ENCODE results near the gene APLF. TPM values are rescaled to one million over a fixed set of nuclear protein-coding genes. Genes with fewer than 3 reads are reported as not detected.
"Not testable (repeated sequence)": the region's sequence is repeated elsewhere in the genome, so short reads cannot be mapped to it uniquely, and the experiment has no call there.

The APLF gene
- total RNA-seq, 1 donor = 8.6 TPM

GRCh38 chr2:68487773-68488355 is 20.5 kb downstream of the APLF start:
- DNase-seq (ENCODE audit: low read depth) = peak; percentile 41
- no peak overlapping the region for H3K4me3 ChIP-seq (ENCODE audit: low read depth, low read length)
- TF ChIP-seq, protein P1, sequence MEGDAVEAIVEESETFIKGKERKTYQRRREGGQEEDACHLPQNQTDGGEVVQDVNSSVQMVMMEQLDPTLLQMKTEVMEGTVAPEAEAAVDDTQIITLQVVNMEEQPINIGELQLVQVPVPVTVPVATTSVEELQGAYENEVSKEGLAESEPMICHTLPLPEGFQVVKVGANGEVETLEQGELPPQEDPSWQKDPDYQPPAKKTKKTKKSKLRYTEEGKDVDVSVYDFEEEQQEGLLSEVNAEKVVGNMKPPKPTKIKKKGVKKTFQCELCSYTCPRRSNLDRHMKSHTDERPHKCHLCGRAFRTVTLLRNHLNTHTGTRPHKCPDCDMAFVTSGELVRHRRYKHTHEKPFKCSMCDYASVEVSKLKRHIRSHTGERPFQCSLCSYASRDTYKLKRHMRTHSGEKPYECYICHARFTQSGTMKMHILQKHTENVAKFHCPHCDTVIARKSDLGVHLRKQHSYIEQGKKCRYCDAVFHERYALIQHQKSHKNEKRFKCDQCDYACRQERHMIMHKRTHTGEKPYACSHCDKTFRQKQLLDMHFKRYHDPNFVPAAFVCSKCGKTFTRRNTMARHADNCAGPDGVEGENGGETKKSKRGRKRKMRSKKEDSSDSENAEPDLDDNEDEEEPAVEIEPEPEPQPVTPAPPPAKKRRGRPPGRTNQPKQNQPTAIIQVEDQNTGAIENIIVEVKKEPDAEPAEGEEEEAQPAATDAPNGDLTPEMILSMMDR (IDR thresholded peaks at IDR 0.05; ENCODE audit: insufficient read depth, low read depth, low read length) = peak; percentile 38

- peak; percentile 3 for DNase-seq (ENCODE audit: low read depth)
- H3K4me3 ChIP-seq (ENCODE audit: low read depth, low read length) = not testable (repeated sequence)
Observed at GRCh38 chr2:68488605-68489004, 21.2 kb downstream of the APLF start.

DNA sequence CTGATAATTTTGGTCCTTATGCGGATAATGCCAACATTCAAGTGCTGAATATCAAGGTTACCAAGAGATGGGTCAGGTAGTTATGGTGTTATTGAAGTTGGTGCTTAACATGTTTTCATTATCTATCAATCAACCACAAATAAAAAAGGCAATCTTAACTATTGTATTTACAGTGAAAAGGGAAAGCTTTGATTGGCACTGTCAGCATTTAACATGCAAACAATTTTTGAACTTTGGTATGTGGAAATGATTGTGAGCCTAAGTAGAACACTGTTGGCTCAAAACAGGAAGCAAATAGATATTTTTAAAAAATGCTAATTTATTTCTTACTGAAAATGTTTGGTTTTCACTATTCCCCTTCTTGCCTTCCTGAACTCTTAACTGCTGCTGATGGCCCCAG is 21.9 kb downstream of the APLF start:
- DNase-seq (ENCODE audit: low read depth) = no peak
- TF ChIP-seq, protein P1 (IDR thresholded peaks at IDR 0.05; ENCODE audit: insufficient read depth, low read depth, low read length) = no peak

GRCh38 chr2:68491582-68491981 is 24.2 kb downstream of the APLF start:
- TF ChIP-seq, protein P1 (IDR thresholded peaks at IDR 0.05; ENCODE audit: insufficient read depth, low read depth, low read length) = no peak
- H3K4me3 ChIP-seq (ENCODE audit: low read depth, low read length) = no peak overlapping the region
- no peak for DNase-seq (ENCODE audit: low read depth)

More for the DNA sequence above, 21.9 kb downstream of the APLF start:
- H3K4me3 ChIP-seq (ENCODE audit: low read depth, low read length) = no peak overlapping the region

DNA sequence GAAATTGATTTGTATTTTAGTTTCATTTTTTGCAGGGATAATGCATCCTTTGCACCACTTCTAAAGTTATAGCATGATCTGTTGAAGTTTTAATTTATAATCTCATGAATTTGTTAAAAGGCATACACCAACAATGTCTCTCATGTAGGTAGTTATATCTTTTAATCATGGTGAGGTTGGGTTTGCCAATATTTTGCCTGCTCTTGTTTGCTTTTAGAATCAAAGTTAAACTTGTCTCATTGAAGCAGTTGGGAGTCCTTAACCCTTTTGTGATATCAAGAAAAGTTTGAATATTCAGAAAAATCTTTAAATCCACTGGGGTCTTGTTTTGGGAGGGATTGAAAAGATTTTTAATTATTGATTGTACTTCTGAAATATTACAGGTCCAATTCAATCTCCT is 31.7 kb downstream of the APLF start:
- no peak overlapping the region for H3K4me3 ChIP-seq (ENCODE audit: low read depth, low read length)
- TF ChIP-seq, protein P1 (IDR thresholded peaks at IDR 0.05; ENCODE audit: insufficient read depth, low read depth, low read length) = no peak
- no peak for DNase-seq (ENCODE audit: low read depth)

DNA sequence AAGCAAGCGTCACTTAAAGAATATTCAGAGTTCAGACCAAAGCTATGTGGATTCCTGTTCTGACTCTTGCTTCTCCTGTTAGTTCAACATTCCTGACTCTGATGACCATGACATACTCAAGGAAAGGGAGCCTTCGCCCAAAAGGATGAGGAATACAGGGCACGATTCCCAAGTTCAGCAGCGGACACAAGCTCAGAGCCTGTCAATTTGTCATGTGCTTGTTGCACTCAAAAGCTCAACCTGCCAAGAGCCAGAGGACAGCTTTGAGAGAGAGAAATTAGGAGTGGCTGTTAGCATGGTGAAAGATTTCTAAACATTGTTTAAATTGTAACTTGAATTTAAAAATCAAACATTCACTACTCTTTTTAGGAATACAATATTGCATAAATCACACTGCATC is 33.3 kb downstream of the APLF start:
- H3K4me3 ChIP-seq (ENCODE audit: low read depth, low read length) = no peak overlapping the region
- TF ChIP-seq, protein P1 (IDR thresholded peaks at IDR 0.05; ENCODE audit: insufficient read depth, low read depth, low read length) = no peak
- no peak for DNase-seq (ENCODE audit: low read depth)

DNA sequence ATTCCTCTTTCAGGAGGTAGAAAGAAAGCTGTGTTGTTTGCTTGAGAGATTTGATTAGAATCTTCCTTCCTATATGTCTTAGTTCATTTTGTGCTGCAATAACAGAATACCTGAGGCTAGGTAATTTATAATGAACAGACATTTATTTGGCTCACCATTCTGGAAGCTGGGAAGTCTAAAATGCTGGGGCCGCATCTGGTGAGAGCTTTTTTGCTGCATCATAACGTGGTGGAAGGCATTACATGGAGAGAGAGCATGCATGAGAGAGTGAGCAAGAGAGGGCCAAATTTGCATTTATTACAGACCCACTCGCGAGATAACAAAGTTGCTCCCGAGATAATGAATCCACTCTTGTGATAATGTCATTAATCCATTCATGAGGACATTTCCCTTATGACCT is 34.4 kb downstream of the APLF start:
- DNase-seq (ENCODE audit: low read depth) = no peak
- no peak overlapping the region for H3K4me3 ChIP-seq (ENCODE audit: low read depth, low read length)

More for the DNA sequence above, 34.4 kb downstream of the APLF start:
- TF ChIP-seq, protein P1 (IDR thresholded peaks at IDR 0.05; ENCODE audit: insufficient read depth, low read depth, low read length) = no peak
